ENCODE data around the gene GTF3C4. TPM values are rescaled to one million over a fixed set of nuclear protein-coding genes. Genes with fewer than 3 reads are reported as not detected.
"Not testable (repeated sequence)": the region's sequence is repeated elsewhere in the genome, so short reads cannot be mapped to it uniquely, and the experiment has no call there.

Gene GTF3C4
- total RNA-seq, 2 experiments from 2014 or later: 16.2 to 16.4 TPM

GRCh38 chr9:132716007-132716406 is 45.7 kb downstream of the GTF3C4 start:
- ATAC-seq (no peak), DNase-seq (no peak)
- Mint-ChIP-seq H3K9me3 (no peaks in the 10 kb centered on the region), H3K27me3 (peaks cover 19% of the 10 kb centered on the region), H3K4me1 (ENCODE audit: low read depth) (no peaks in the 10 kb centered on the region), H3K36me3 (ENCODE audit: low read depth) (no peaks in the 10 kb centered on the region), H3K27ac (no peak overlapping the region), H3K4me3 (no peak overlapping the region)
- POLR2A ChIA-PET: no interaction called here
- CTCF ChIA-PET: no interaction called here
- intact Hi-C loops (cut with micrococcal nuclease): no loop called here
- no peak for TF ChIP-seq CTCF (IDR thresholded peaks at IDR 0.05)

GRCh38 chr9:132717326-132717945 is 47.2 kb downstream of the GTF3C4 start:
- CTCF ChIA-PET: no interaction called here
- Mint-ChIP-seq H3K4me3 (no peak overlapping the region), H3K27ac (no peak overlapping the region), H3K4me1 (ENCODE audit: low read depth) (no peaks in the 10 kb centered on the region), H3K36me3 (ENCODE audit: low read depth) (no peaks in the 10 kb centered on the region), H3K27me3 (peaks cover 19% of the 10 kb centered on the region), H3K9me3 (no peaks in the 10 kb centered on the region)
- TF ChIP-seq CTCF (IDR thresholded peaks at IDR 0.05): no peak
- POLR2A ChIA-PET: interaction anchor here (0.9 kb wide), 2 partner anchors 10 to 39 kb away, joined by 3 read pairs; no protein-coding TSS in a partner anchor
- ATAC-seq (no peak), DNase-seq (no peak)
- intact Hi-C loops (cut with micrococcal nuclease): no loop called here

GRCh38 chr9:132718381-132718928 is 48.2 kb downstream of the GTF3C4 start:
- H3K27me3 Mint-ChIP-seq: peaks cover 22% of the 10 kb centered on the region
- H3K36me3 Mint-ChIP-seq (ENCODE audit: low read depth); H3K4me3 Mint-ChIP-seq; H3K4me1 Mint-ChIP-seq (ENCODE audit: low read depth); H3K27ac Mint-ChIP-seq; ATAC-seq; DNase-seq; intact Hi-C loops (cut with micrococcal nuclease); H3K9me3 Mint-ChIP-seq: not testable (repeated sequence)
- CTCF ChIA-PET: interaction anchor here (1.2 kb wide), 1 partner anchor 8 kb away, joined by 3 read pairs; no protein-coding TSS in a partner anchor
- POLR2A ChIA-PET: interaction anchor here (0.9 kb wide), 2 partner anchors 11 to 40 kb away, joined by 3 read pairs; no protein-coding TSS in a partner anchor

GRCh38 chr9:132721661-132722060 is 51.4 kb downstream of the GTF3C4 start:
- Mint-ChIP-seq H3K4me3 (no peak overlapping the region), H3K4me1 (ENCODE audit: low read depth) (no peaks in the 10 kb centered on the region), H3K9me3 (no peaks in the 10 kb centered on the region), H3K27me3 (peaks cover 22% of the 10 kb centered on the region), H3K27ac (no peak overlapping the region), H3K36me3 (ENCODE audit: low read depth) (no peaks in the 10 kb centered on the region)
- ChIA-PET CTCF (no interaction called here), POLR2A (interaction anchor here (0.6 kb wide), 1 partner anchor 10 kb away, joined by 4 read pairs; no protein-coding TSS in a partner anchor)
- intact Hi-C loops (cut with micrococcal nuclease): no loop called here
- ATAC-seq (no peak), DNase-seq (no peak)
- TF ChIP-seq CTCF (IDR thresholded peaks at IDR 0.05): no peak

- H3K9me3 Mint-ChIP-seq: no peaks in the 10 kb centered on the region
- ChIA-PET POLR2A (no interaction called here), CTCF (no interaction called here)
- no peaks in the 10 kb centered on the region for H3K4me1 Mint-ChIP-seq (ENCODE audit: low read depth)
- no peak for ATAC-seq
- H3K27me3 Mint-ChIP-seq: peaks cover 13% of the 10 kb centered on the region
- H3K27ac Mint-ChIP-seq: no peak overlapping the region
- no peak overlapping the region for H3K4me3 Mint-ChIP-seq
- H3K36me3 Mint-ChIP-seq (ENCODE audit: low read depth): no peaks in the 10 kb centered on the region
- intact Hi-C loops (cut with micrococcal nuclease): no loop called here
- no peak for TF ChIP-seq CTCF (IDR thresholded peaks at IDR 0.05)
- no peak for DNase-seq
Observed at GRCh38 chr9:132722564-132723065, 52.4 kb downstream of the GTF3C4 start.

Measured in activated CD8-positive, alpha-beta T cell treated with anti-CD3 and anti-CD28 coated beads for 36 hours (primary cell).